Stimulated activated CD4-positive, alpha-beta T cell treated with anti-CD3 and anti-CD28 coated beads, Interleukin-15, amount 100 ng/mL, for 24 hours (primary cell): ENCODE measurements around the gene PI4KA.
"Not testable (repeated sequence)": the region's sequence is repeated elsewhere in the genome, so short reads cannot be mapped to it uniquely, and the experiment has no call there.

Source experiments
- DNase-seq: peaks from one replicate; pipeline ENCODE4 v3.0.0-alpha.2; 2020

PI4KA gene

DNA sequence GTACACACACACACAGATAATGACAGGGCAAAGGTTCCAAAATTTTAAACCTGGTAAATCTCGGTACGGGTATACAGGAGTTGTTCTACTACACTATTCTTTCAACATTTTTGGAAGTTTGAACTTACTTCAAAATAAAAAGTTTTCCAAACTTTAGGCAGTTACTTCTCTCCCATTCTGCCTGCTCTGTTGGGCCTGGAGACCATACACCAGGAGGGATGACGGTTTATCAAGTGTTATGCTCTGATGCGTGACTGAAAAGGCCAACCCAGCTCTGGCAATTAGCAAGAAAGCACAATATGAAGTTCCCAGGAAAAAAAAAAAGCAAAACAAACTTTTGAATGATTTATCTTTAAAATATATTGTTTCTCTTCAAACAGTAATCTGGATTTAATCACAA lies 83.7 kb downstream of the PI4KA start:
- no peak for DNase-seq

DNA sequence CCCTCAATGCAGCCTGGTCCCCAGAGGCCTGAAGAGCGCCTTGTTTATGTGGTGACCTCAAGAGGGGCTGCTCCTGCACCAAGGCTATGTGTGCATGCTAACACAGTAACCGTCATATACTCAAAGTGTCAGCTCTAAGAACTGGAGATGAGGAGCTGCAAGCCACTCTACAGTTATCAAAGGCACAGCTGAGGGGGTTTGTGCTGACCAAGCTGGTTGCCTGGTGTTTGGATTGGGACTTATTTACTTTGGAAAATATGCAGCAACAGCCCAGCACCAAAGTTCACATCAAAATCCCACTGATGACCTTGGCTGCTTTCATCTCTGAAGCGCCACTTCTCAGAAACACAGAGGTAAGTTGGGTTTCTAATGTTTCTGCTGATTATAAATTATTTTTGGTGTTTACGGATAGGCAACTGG lies 84.8 kb downstream of the PI4KA start, which contains the start of gene SERPIND1:
Gene SERPIND1, plus strand, starts transcription at position 321 of the 420 bp plus-strand sequence. CDS start 5,200 bp downstream, outside the sequence.
- DNase-seq = no peak

DNA sequence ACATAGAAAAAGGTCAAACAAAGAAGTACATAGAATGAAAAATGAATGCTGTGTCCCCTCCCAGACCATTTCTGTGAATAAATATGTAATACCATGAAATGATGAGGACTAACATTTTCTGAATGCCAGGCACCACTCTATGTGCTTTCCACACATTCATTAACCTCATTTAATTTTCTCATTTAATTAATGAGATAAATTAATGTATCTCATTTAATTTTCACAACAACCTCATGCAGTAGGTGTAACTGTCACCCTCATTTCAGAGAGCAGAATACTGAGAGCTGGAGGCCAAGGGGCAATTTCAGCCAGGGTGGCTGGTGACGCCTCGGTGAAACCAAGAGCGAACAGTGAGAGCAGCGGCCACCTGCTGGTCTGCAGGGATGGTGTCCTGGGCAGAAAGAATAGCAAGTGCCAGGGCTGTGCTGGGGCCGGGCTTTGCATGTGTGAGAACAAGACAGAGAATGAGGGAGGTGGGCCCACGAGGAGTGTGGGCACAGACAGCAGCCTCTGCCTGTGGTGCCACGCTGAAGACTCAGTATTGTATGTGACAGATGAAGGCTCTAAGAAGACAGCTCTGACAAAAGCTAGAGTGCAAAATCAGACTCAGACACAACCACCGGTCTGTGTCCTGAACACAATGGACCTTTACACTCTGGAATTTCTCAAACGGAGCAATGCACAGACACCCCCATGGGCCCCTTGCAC lies 86.5 kb downstream of the PI4KA start:
- DNase-seq = no peak

- not testable (repeated sequence) for DNase-seq
Measured at GRCh38 chr22:20769496-20769826, 89.2 kb downstream of the PI4KA start.

GRCh38 chr22:20766530-20766929 lies 92.1 kb downstream of the PI4KA start:
- no peak for DNase-seq

- no peak for DNase-seq
Measured at GRCh38 chr22:20765938-20766337, 92.7 kb downstream of the PI4KA start.

- DNase-seq = no peak
Measured at GRCh38 chr22:20764729-20765128, 93.9 kb downstream of the PI4KA start.

DNA sequence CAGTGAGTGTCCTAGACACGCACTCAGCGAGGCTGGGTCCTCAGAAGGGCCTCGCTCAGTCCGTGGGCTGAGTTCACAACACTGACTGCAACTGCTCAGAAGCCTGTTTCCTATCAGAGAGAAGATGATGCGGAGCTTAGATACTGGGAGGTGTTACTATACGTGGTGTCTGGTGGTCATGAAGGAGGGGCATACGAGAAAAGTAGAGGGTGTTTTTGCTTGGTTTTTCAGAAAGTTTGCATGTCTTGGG lies 94.2 kb downstream of the PI4KA start:
- DNase-seq = no peak

DNA sequence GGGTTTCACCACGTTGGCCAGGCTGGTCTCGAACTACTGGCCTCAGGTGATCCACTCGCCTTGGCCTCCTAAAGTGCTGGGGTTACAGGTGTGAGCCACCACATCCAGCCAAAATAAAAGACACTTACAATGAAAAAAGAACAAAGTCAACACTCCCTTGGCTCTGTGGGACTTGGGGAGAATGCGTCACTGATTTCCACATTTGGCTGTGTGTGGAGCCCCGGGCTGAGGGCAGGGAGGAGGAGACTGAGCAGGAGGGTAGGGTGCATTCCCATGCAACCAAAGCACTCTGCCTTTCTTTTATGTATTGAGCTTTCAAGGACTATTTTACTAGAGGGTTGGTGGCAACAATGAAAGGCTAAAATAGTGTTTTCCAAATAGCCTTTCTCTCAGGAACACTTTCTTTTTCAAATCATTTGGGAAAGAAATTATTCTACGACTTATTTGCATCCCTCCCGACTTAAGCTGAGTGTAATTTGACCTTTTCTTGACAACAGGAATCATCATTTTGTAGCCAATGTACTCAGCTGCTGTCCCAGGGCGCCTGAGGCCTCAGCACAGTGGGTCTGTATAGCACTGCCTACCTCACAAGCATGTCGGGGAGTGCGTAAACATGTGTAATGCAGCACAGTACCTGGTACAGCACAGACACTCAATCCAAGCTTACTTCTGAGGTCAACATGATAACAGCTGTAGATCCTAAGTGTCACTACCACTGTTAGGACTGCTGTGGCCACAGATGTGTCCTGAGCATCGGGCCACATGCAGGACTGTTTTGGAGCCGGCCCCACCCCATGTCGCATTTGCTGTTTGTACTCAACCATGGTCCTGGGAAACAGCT lies 94.8 kb downstream of the PI4KA start:
- DNase-seq = no peak

DNA sequence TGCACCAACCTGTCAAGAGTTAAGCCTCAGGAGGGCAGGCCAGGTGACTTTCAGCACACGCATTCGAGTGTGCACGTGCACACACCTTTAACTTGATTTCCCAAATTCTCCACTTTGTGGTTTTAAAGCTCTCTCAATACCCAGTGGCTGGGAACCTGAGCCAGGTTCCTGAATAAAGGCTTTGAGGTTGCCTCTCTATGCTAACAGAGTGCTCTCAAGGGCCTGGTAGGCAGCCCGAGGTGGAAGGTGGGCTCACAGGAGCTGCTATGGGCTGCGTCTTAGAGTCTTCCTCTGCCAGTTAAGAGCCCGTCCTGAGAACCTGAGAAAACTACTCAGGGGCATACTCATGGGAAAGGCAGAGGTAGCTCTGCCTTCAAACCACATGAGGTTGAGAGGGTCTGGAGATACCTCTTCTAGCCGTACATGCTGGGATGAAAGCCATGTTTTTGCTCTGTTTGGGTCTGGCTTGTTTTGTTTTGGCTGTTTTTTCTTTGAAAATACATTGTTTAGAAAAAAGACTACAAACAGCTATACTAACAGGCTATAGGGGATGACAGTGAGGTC lies 96.3 kb downstream of the PI4KA start:
- no peak for DNase-seq

GRCh38 chr22:20761536-20761935 lies 97.1 kb downstream of the PI4KA start:
- DNase-seq = no peak

DNA sequence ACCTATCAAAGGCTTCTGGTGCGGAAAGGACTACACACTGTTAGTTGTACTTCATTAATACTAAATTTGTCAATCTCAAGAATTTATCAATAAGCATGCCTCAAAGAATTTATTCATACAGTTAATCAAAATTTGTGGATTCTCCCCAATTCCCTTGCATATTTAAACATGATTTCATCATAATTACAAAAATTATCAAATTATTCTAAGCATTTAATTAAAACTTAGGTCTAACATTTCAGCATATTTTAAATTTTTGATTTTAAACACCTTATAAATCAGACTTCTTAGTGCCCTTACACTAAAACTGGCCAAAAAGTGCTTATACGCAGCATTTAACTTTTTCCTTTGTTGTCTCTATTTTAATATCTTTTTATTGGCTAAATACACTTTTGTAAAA lies 98.5 kb downstream of the PI4KA start:
- DNase-seq = no peak

DNA sequence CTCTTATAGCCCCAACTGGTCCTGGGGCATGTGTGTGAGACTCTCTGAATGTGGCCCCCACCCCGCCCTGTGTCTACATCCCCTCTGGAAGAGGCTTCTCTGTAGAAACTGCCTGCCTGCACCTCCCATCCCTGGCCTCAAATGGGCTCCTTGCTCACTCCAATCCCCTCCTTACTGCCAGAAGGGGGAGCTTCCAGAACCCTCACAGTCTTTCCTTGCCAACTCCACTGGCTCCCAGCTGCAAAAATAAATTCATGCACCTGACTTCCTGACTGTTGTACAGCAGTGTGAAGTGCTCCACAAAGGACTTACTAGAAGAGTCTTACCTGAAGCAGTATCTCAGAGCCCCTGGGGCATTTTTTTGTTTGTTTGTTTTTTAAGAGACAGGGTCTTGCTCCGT lies 99.9 kb downstream of the PI4KA start:
- DNase-seq = no peak

- DNase-seq = no peak
Measured at GRCh38 chr22:20756846-20757245, 101.8 kb downstream of the PI4KA start.

GRCh38 chr22:20752873-20753272 lies 105.7 kb downstream of the PI4KA start:
- DNase-seq = no peak

GRCh38 chr22:20752104-20752741 lies 106.4 kb downstream of the PI4KA start:
- DNase-seq = no peak

- DNase-seq = no peak
Measured at GRCh38 chr22:20751185-20751851, 107.3 kb downstream of the PI4KA start.

DNA sequence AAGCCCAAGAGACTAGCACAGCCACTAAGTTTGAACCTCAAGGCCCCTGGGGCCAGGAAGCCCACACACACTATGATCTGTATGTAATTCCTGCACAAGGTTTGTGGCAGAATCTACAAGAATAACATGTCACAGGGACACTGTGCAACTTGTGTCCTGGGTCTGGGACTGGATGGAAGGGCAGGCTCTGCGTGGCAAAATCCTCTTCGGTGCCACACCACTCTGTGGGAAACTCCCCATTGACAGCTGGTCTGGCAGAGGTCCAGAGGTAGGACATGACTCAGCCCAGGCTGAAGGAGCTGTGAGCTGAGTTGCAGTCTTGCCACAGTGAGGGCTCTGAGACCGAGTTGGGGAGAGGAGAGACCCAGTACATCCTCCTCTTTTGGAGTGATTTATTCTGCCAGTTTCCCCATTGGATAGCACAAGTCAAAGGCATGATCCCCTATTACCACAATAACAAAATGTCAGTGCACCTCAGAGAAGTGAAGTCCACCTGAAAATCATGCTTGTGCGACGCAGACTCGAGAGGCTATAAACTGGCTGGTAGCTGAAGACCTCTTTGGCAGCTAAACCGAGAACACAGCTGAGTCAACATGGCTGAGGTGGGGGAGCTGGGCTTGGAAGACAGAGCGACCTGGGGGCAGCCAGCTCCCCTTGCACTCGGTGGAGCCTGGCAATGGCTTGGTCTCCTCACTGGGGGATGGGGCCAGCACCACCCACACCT lies 108.0 kb downstream of the PI4KA start:
- DNase-seq = peak; percentile 58

GRCh38 chr22:20749453-20749852 lies 109.2 kb downstream of the PI4KA start:
- no peak for DNase-seq

DNA sequence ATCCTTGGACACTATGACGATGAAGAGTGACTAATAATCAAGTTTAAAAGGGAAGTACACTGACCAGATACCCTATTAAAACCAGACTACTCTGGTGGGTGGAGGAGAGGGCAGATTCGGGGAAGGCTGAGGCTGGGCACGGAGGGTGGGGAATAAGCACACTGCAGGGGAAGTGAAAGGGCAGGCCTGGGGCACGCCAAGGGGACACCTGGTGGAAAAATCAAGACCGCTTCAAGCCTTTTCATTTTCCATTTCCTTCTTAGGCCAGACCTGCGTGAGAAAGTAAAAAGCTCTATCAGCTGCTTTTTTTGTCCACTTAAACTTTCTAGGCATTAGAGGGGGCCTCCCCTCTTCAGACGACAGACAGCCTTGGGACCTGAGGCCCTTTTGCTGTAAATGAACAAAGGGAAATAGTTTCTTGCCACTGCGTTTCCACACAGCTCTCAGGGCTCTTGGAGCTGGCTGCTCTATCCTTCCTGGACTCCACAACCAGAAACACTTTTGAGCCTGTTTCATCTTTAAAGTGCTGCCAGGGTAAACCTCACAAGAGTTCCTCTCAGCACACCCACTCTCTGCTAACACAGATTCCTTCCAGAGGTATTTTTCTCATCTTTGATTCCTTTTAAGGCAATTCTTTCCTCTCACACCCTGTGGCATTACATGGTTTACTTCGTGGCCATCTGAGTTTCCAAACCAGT lies 109.7 kb downstream of the PI4KA start:
- no peak for DNase-seq

DNA sequence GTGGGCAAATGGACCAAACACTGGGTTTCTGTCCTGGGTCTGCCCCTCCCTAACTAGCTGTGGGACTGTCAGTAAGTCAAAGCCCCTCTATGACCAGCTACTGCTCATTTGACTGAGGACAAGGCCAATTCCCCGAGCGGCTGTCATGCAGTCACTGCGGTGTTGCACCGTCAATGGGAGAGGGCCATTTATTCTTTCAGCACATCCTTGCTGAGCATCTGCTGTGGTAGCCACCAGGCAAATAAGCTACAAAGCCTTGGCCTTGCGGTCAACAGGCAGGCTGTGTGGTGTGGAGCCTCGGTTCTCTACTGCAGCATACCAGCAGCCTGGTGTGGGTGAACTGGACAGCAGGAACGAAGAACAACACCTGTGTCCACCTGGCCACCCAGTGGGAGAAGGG lies 110.5 kb downstream of the PI4KA start:
- DNase-seq = no peak

DNA sequence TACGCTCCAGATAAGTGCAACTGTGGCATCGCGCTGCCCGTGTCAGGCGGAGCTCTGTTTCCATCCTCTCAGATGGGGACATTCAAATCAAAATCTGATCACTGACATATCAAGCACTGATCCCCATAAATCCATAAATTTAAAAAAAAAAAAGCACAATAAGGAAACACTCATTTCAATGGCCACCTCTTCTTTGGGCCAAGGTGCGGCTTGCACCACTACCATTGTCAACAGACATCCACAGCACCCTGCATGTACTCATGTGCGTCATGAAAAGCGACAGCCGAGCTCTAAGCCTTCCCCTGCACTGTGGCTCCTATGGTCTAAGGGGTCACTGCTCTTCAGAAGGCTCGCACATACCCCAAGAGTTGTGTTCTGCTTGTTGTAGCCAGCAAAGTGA lies 111.4 kb downstream of the PI4KA start:
- DNase-seq = no peak
